Mesothelial cell of epicardium (in vitro differentiated cells): ENCODE results near the gene TBC1D5. TPM values are rescaled to one million over a fixed set of nuclear protein-coding genes. Genes with fewer than 3 reads are reported as not detected.
"Not testable (repeated sequence)": the region's sequence is repeated elsewhere in the genome, so short reads cannot be mapped to it uniquely, and the experiment has no call there.

Experiments
- DNase-seq, 2 experiments: peaks; one replicate each; pipeline ENCODE4 v3.0.0; 2021; ENCODE audit warnings: low spot score in 2 of 2; ENCODE audit not compliant: unreplicated experiment in 2 of 2
- H3K27ac Mint-ChIP-seq: 2 replicates; pipeline ENCODE4 v1.8.0; 2021; ENCODE audit warnings: mixed read lengths
- H3K27me3 Mint-ChIP-seq: 2 replicates; pipeline ENCODE4 v1.8.0; 2021; ENCODE audit warnings: low read depth, mixed read lengths
- H3K36me3 Mint-ChIP-seq: 2 replicates; pipeline ENCODE4 v1.8.0; 2021; ENCODE audit warnings: mixed read lengths
- H3K4me1 Mint-ChIP-seq: 2 replicates; pipeline ENCODE4 v1.8.0; 2021; ENCODE audit warnings: mixed read lengths
- H3K4me3 Mint-ChIP-seq: 2 replicates; pipeline ENCODE4 v1.8.0; 2021; ENCODE audit warnings: mild to moderate bottlenecking, moderate library complexity, mixed read lengths
- H3K9me3 Mint-ChIP-seq: 2 replicates; pipeline ENCODE4 v1.8.0; 2021; ENCODE audit warnings: mixed read lengths
- CTCF ChIP-seq: fragments of 200-600 bp; sonication (generic); IDR thresholded peaks from one replicate; pipeline ENCODE4 v1.5.0; 2021; ENCODE audit warnings: antibody characterized with exemption; ENCODE audit not compliant: unreplicated experiment
- total RNA-seq: library from RNA; stranded (reverse); gene quantifications from 3 replicates; pipeline ENCODE4 v1.2.1, GENCODE V29; 2021

The TBC1D5 gene
- total RNA-seq, 1 donor from 2014 or later, result 75.3 TPM

GRCh38 chr3:17775073-17775472 lies 32.6 kb upstream of the TBC1D5 start:
- Mint-ChIP-seq H3K4me1 (no peaks in the 10 kb centered on the region), H3K27me3 (peaks cover 2% of the 10 kb centered on the region), H3K4me3 (no peak overlapping the region), H3K36me3 (no peaks in the 10 kb centered on the region), H3K9me3 (no peaks in the 10 kb centered on the region), H3K27ac (no peak overlapping the region)
- TF ChIP-seq CTCF, result no peak
- DNase-seq, result no peak

GRCh38 chr3:17774180-17774910 lies 31.9 kb upstream of the TBC1D5 start:
- not testable (repeated sequence) for H3K4me1 Mint-ChIP-seq, H3K27me3 Mint-ChIP-seq, H3K4me3 Mint-ChIP-seq, H3K27ac Mint-ChIP-seq, H3K9me3 Mint-ChIP-seq, H3K36me3 Mint-ChIP-seq, DNase-seq

- Mint-ChIP-seq H3K4me1 (no peaks in the 10 kb centered on the region), H3K27me3 (no peaks in the 10 kb centered on the region), H3K27ac (no peak overlapping the region), H3K9me3 (no peaks in the 10 kb centered on the region), H3K36me3 (no peaks in the 10 kb centered on the region), H3K4me3 (no peak overlapping the region)
- no peak for TF ChIP-seq CTCF
- DNase-seq, result no peak
Observed at GRCh38 chr3:17772556-17772955, 30.1 kb upstream of the TBC1D5 start.

GRCh38 chr3:17771177-17772017 lies 29.0 kb upstream of the TBC1D5 start:
- Mint-ChIP-seq H3K27me3 (no peaks in the 10 kb centered on the region), H3K36me3 (no peaks in the 10 kb centered on the region), H3K27ac (no peak overlapping the region), H3K4me3 (no peak overlapping the region), H3K9me3 (no peaks in the 10 kb centered on the region), H3K4me1 (no peaks in the 10 kb centered on the region)
- DNase-seq, result no peak
- no peak for TF ChIP-seq CTCF

- Mint-ChIP-seq H3K9me3 (no peaks in the 10 kb centered on the region), H3K36me3 (no peaks in the 10 kb centered on the region), H3K27me3 (no peaks in the 10 kb centered on the region), H3K4me3 (no peak overlapping the region), H3K4me1 (no peaks in the 10 kb centered on the region), H3K27ac (no peak overlapping the region)
- DNase-seq, result no peak
- no peak for TF ChIP-seq CTCF
Observed at GRCh38 chr3:17770682-17771081, 28.3 kb upstream of the TBC1D5 start.

- Mint-ChIP-seq H3K4me1 (no peaks in the 10 kb centered on the region), H3K27me3 (no peaks in the 10 kb centered on the region), H3K9me3 (no peaks in the 10 kb centered on the region)
Observed at GRCh38 chr3:17765819-17766472, 23.5 kb upstream of the TBC1D5 start.

More at GRCh38 chr3:17765819-17766472, 23.5 kb upstream of the TBC1D5 start:
- no peak for DNase-seq
- H3K27ac Mint-ChIP-seq, result no peak overlapping the region
- TF ChIP-seq CTCF, result no peak
- no peak overlapping the region for H3K4me3 Mint-ChIP-seq
- no peaks in the 10 kb centered on the region for H3K36me3 Mint-ChIP-seq
